ENCODE measurements around the gene ADAMTS6.

The ADAMTS6 gene

DNA sequence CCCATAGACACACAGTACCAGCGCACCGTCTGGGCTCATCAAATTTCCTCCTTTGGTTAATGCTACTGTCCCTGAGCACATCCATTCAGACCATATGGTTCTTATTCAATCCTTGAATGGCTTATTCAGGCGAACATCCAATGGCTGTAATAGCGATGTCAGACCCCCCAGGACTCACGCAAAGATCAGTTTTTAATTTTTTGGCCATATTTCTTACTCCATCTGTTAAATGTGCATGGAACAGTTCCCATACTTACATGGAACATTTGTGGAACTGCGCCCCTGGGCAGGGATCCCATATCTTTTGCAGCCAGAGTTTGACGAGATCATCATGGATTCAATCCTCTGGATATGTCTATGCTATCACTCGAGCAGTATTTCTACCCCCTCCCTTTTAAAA lies 213.2 kb downstream of the ADAMTS6 start:
- Histone ChIP-seq H4K8ac (ENCODE audit: low read depth, low read length) (no peak overlapping the region), H3K79me1 (ENCODE audit: low read depth, low read length) (no peaks in the 10 kb centered on the region), H3K4me1 (ENCODE audit: control insufficient read depth in 2 of 2, insufficient read depth in 1 of 2, low read depth in 1 of 2, low read length in 2 of 2) (no peaks in the 10 kb centered on the region), H2BK15ac (ENCODE audit: low read length) (no peak overlapping the region), H3K14ac (ENCODE audit: low read length) (no peak overlapping the region), H3K27ac (replicated peaks; ENCODE audit: low read length) (no peak overlapping the region), H3K9me3 (replicated peaks in 1 of 2; ENCODE audit: control insufficient read depth in 2 of 2, insufficient read depth in 1 of 2, low read depth in 1 of 2, low read length in 2 of 2) (no peaks in the 10 kb centered on the region), H2BK120ac (ENCODE audit: low read depth, low read length) (no peak overlapping the region), H3K18ac (ENCODE audit: low read length) (no peak overlapping the region), H3K4ac (ENCODE audit: low read length) (no peak overlapping the region), H2AFZ (ENCODE audit: low read length) (no peak overlapping the region), H3K36me3 (replicated peaks in 1 of 2; ENCODE audit: control insufficient read depth in 2 of 2, insufficient read depth in 2 of 2, low read length in 2 of 2) (no peaks in the 10 kb centered on the region), H3K4me2 (ENCODE audit: insufficient read depth, low read length, poor library complexity, severe bottlenecking) (no peak overlapping the region), H2BK5ac (ENCODE audit: low read length) (no peak overlapping the region), H3K4me3 (ENCODE audit: low read length in 2 of 2) (no peak overlapping the region), H3K9ac (ENCODE audit: low read depth, low read length, poor library complexity) (no peak overlapping the region), H4K91ac (ENCODE audit: low read depth, low read length, poor library complexity) (no peak overlapping the region), H2BK12ac (ENCODE audit: low read length) (no peak overlapping the region), H3K23ac (ENCODE audit: low read depth, low read length, poor library complexity) (no peak overlapping the region), H2AK5ac (ENCODE audit: low read depth, low read length) (no peak overlapping the region), H3K27me3 (ENCODE audit: control insufficient read depth in 3 of 3, insufficient read depth in 3 of 3, low read depth in 1 of 3, low read length in 3 of 3) (no peaks in the 10 kb centered on the region)
- WGBS, 2 donors (ENCODE audit: extremely low coverage in 2 of 2, insufficient read length in 2 of 2, insufficient replicate concordance in 1 of 2) = no CpG with 5 or more reads among the region's 8 CpGs
- DNase-seq (ENCODE audit: low spot score) = no peak

DNA sequence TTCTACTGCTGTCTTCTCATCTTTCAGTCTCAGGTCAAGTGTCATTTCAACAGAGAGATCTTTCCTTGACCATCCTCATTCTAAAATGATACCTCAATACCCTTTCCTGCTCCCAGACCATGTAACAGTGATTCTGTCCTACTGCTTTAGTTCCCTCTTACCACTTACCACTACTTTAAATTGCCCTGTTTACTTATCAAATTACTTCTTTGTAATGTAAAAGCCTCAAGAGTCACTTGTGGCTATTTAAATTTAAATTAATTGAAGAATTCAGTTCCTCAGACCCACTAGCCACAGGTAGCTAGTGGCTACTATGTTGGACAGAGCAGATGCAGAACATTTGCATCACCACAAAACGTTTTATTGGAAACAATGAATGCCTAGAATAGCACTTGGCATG lies 217.3 kb downstream of the ADAMTS6 start:
- Histone ChIP-seq H3K36me3 (replicated peaks in 1 of 2; ENCODE audit: control insufficient read depth in 2 of 2, insufficient read depth in 2 of 2, low read length in 2 of 2) (peaks cover 0 to 2% of the 10 kb centered on the region in 2 donors), H2AFZ (ENCODE audit: low read length) (no peak overlapping the region), H3K14ac (ENCODE audit: low read length) (no peak overlapping the region), H2BK5ac (ENCODE audit: low read length) (no peak overlapping the region), H2BK12ac (ENCODE audit: low read length) (no peak overlapping the region), H3K27ac (replicated peaks; ENCODE audit: low read length) (no peak overlapping the region), H3K9me3 (replicated peaks in 1 of 2; ENCODE audit: control insufficient read depth in 2 of 2, insufficient read depth in 1 of 2, low read depth in 1 of 2, low read length in 2 of 2) (no peaks in the 10 kb centered on the region), H4K91ac (ENCODE audit: low read depth, low read length, poor library complexity) (no peak overlapping the region), H2AK5ac (ENCODE audit: low read depth, low read length) (no peak overlapping the region), H4K8ac (ENCODE audit: low read depth, low read length) (no peak overlapping the region), H3K23ac (ENCODE audit: low read depth, low read length, poor library complexity) (no peak overlapping the region), H3K4me1 (ENCODE audit: control insufficient read depth in 2 of 2, insufficient read depth in 1 of 2, low read depth in 1 of 2, low read length in 2 of 2) (peaks cover 2 to 10% of the 10 kb centered on the region in 2 donors), H3K27me3 (ENCODE audit: control insufficient read depth in 3 of 3, insufficient read depth in 3 of 3, low read depth in 1 of 3, low read length in 3 of 3) (no peaks in the 10 kb centered on the region), H3K18ac (ENCODE audit: low read length) (no peak overlapping the region), H3K79me1 (ENCODE audit: low read depth, low read length) (no peaks in the 10 kb centered on the region), H2BK120ac (ENCODE audit: low read depth, low read length) (no peak overlapping the region), H3K4me3 (ENCODE audit: low read length in 2 of 2) (no peak overlapping the region), H2BK15ac (ENCODE audit: low read length) (no peak overlapping the region), H3K9ac (ENCODE audit: low read depth, low read length, poor library complexity) (no peak overlapping the region), H3K4ac (ENCODE audit: low read length) (no peak overlapping the region), H3K4me2 (ENCODE audit: insufficient read depth, low read length, poor library complexity, severe bottlenecking) (no peak overlapping the region)
- no peak for DNase-seq (ENCODE audit: low spot score)
- WGBS, 2 donors (ENCODE audit: extremely low coverage in 2 of 2, insufficient read length in 2 of 2, insufficient replicate concordance in 1 of 2) = no CpG with 5 or more reads among the region's 1 CpG

DNA sequence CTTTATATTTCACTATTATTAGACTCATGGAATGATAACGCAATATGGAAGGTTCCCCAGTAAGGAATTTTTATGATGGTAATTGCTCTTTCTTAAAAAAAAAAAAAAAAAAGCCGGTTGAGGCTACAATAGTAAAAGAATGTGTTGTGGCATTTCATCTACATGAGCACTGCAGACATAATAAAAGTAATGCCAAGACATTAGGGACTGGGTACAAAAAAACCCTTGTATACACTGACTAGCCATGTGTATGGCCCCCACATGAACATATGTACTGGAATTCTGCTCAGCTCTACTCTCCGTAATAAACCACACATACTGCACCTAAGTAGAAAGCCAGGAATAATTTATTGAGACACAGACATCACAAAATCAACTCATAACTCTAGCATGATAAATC lies 218.4 kb downstream of the ADAMTS6 start:
- Histone ChIP-seq H2BK5ac (ENCODE audit: low read length) (no peak overlapping the region), H3K23ac (ENCODE audit: low read depth, low read length, poor library complexity) (no peak overlapping the region), H3K4me2 (ENCODE audit: insufficient read depth, low read length, poor library complexity, severe bottlenecking) (no peak overlapping the region), H3K36me3 (replicated peaks in 1 of 2; ENCODE audit: control insufficient read depth in 2 of 2, insufficient read depth in 2 of 2, low read length in 2 of 2) (peaks cover 0 to 2% of the 10 kb centered on the region in 2 donors), H3K9me3 (replicated peaks in 1 of 2; ENCODE audit: control insufficient read depth in 2 of 2, insufficient read depth in 1 of 2, low read depth in 1 of 2, low read length in 2 of 2) (no peaks in the 10 kb centered on the region), H4K8ac (ENCODE audit: low read depth, low read length) (no peak overlapping the region), H3K4ac (ENCODE audit: low read length) (no peak overlapping the region), H2BK12ac (ENCODE audit: low read length) (no peak overlapping the region), H3K18ac (ENCODE audit: low read length) (no peak overlapping the region), H2BK15ac (ENCODE audit: low read length) (no peak overlapping the region), H2AK5ac (ENCODE audit: low read depth, low read length) (no peak overlapping the region), H3K9ac (ENCODE audit: low read depth, low read length, poor library complexity) (no peak overlapping the region), H3K79me1 (ENCODE audit: low read depth, low read length) (no peaks in the 10 kb centered on the region), H3K4me3 (ENCODE audit: low read length in 2 of 2) (no peak overlapping the region), H2AFZ (ENCODE audit: low read length) (no peak overlapping the region), H3K27me3 (ENCODE audit: control insufficient read depth in 3 of 3, insufficient read depth in 3 of 3, low read depth in 1 of 3, low read length in 3 of 3) (no peaks in the 10 kb centered on the region), H2BK120ac (ENCODE audit: low read depth, low read length) (no peak overlapping the region), H3K4me1 (ENCODE audit: control insufficient read depth in 2 of 2, insufficient read depth in 1 of 2, low read depth in 1 of 2, low read length in 2 of 2) (peaks cover 2 to 10% of the 10 kb centered on the region in 2 donors), H3K27ac (replicated peaks; ENCODE audit: low read length) (no peak overlapping the region), H4K91ac (ENCODE audit: low read depth, low read length, poor library complexity) (no peak overlapping the region), H3K14ac (ENCODE audit: low read length) (no peak overlapping the region)
- DNase-seq (ENCODE audit: low spot score) = no peak
- WGBS, 2 donors (ENCODE audit: extremely low coverage in 2 of 2, insufficient read length in 2 of 2, insufficient replicate concordance in 1 of 2) = no CpG with 5 or more reads among the region's 3 CpGs

DNA sequence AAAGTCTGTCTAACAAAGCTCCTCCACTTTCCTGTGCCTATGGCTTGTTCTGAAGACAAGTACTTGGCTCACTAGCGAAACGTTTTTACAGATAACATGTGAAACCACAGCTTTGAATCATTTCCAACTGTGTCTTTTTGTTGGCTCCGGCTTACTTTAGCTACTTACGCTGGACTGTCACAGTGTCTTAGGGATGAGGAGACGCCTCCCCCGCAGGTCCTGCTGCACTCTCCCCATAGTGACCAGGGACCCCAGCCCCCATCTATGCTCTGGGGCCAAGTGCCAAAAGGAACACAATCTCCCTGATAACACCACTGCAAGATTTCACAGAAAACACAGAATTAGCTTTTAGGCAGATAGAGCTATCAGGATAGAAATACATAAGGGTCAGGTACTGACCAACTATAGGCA lies 219.1 kb downstream of the ADAMTS6 start:
- peaks cover 0 to 2% of the 10 kb centered on the region in 2 donors for H3K36me3 ChIP-seq (replicated peaks in 1 of 2; ENCODE audit: control insufficient read depth in 2 of 2, insufficient read depth in 2 of 2, low read length in 2 of 2)
- H3K4ac ChIP-seq (ENCODE audit: low read length) = no peak overlapping the region
- peaks cover 2 to 10% of the 10 kb centered on the region in 2 donors for H3K4me1 ChIP-seq (ENCODE audit: control insufficient read depth in 2 of 2, insufficient read depth in 1 of 2, low read depth in 1 of 2, low read length in 2 of 2)
- H4K91ac ChIP-seq (ENCODE audit: low read depth, low read length, poor library complexity) = no peak overlapping the region
- no peak for DNase-seq (ENCODE audit: low spot score)
- no peak overlapping the region for H2AK5ac ChIP-seq (ENCODE audit: low read depth, low read length)
- no peak overlapping the region for H3K4me2 ChIP-seq (ENCODE audit: insufficient read depth, low read length, poor library complexity, severe bottlenecking)
- no peaks in the 10 kb centered on the region for H3K9me3 ChIP-seq (replicated peaks in 1 of 2; ENCODE audit: control insufficient read depth in 2 of 2, insufficient read depth in 1 of 2, low read depth in 1 of 2, low read length in 2 of 2)
- no peak overlapping the region for H2BK15ac ChIP-seq (ENCODE audit: low read length)
- no CpG with 5 or more reads among the region's 6 CpGs for WGBS, 2 donors (ENCODE audit: extremely low coverage in 2 of 2, insufficient read length in 2 of 2, insufficient replicate concordance in 1 of 2)
- no peak overlapping the region for H4K8ac ChIP-seq (ENCODE audit: low read depth, low read length)
- no peak overlapping the region for H2BK12ac ChIP-seq (ENCODE audit: low read length)
- no peak overlapping the region for H3K4me3 ChIP-seq (ENCODE audit: low read length in 2 of 2)
- no peak overlapping the region for H3K14ac ChIP-seq (ENCODE audit: low read length)
- H3K27ac ChIP-seq (replicated peaks; ENCODE audit: low read length) = no peak overlapping the region
- H2AFZ ChIP-seq (ENCODE audit: low read length) = peak overlapping the region; percentile 70
- H3K27me3 ChIP-seq (ENCODE audit: control insufficient read depth in 3 of 3, insufficient read depth in 3 of 3, low read depth in 1 of 3, low read length in 3 of 3) = no peaks in the 10 kb centered on the region
- no peak overlapping the region for H3K18ac ChIP-seq (ENCODE audit: low read length)
- no peak overlapping the region for H3K9ac ChIP-seq (ENCODE audit: low read depth, low read length, poor library complexity)
- H3K23ac ChIP-seq (ENCODE audit: low read depth, low read length, poor library complexity) = no peak overlapping the region
- H2BK5ac ChIP-seq (ENCODE audit: low read length) = no peak overlapping the region
- no peaks in the 10 kb centered on the region for H3K79me1 ChIP-seq (ENCODE audit: low read depth, low read length)
- no peak overlapping the region for H2BK120ac ChIP-seq (ENCODE audit: low read depth, low read length)
